ENCODE measurements around the gene GPC1.

GPC1 gene

DNA sequence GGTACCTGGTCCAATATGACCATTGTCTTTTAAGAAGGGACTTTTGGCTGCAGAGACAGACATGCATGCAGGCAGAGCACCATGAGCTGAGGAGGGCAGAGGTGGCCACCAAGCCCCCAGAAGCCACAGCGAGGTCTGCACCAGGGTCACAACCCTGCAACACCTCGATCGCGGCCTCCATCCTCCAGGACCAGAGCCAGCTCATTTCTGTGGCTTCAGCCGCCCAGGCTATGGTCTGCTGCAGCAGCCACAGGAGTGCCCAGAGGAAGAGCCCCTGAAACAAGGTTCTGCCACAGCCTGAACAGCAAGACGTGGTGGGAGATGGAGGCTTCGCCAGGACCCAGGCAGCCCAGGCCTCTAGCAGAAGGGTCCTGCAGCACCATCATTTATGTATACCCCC lies 68.4 kb downstream of the GPC1 start:
- TF ChIP-seq, protein P1, sequence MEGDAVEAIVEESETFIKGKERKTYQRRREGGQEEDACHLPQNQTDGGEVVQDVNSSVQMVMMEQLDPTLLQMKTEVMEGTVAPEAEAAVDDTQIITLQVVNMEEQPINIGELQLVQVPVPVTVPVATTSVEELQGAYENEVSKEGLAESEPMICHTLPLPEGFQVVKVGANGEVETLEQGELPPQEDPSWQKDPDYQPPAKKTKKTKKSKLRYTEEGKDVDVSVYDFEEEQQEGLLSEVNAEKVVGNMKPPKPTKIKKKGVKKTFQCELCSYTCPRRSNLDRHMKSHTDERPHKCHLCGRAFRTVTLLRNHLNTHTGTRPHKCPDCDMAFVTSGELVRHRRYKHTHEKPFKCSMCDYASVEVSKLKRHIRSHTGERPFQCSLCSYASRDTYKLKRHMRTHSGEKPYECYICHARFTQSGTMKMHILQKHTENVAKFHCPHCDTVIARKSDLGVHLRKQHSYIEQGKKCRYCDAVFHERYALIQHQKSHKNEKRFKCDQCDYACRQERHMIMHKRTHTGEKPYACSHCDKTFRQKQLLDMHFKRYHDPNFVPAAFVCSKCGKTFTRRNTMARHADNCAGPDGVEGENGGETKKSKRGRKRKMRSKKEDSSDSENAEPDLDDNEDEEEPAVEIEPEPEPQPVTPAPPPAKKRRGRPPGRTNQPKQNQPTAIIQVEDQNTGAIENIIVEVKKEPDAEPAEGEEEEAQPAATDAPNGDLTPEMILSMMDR (IDR thresholded peaks at IDR 0.05), result no peak
- Mint-ChIP-seq H3K27ac (no peak overlapping the region), H3K9me3 (no peaks in the 10 kb centered on the region), H3K27me3 (ENCODE audit: low read depth, poor library complexity) (peaks cover 2% of the 10 kb centered on the region), H3K4me1 (no peaks in the 10 kb centered on the region), H3K4me3 (no peak overlapping the region), H3K36me3 (ENCODE audit: low read depth) (peaks cover 1% of the 10 kb centered on the region)
- no peak for DNase-seq

DNA sequence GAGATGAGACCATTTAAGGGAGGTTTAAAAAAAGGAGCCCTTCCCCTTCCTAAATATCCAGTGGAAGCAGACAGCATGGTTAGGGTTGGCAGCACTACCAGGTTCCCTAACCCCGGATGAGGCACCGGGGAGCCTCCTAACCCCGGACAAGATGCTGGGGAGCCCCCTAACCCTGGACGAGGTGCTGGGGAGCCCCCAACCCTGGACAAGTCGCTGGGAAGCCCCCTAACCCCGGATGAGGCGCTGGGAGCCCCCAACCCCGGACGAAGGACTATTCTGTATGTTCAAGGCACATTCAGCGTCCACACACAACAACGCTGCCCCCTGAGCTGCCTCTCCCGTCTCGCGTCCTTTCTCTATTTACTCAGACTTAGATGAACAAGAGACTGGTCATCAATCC lies 70.4 kb downstream of the GPC1 start:
- no peaks in the 10 kb centered on the region for H3K4me1 Mint-ChIP-seq
- no peaks in the 10 kb centered on the region for H3K9me3 Mint-ChIP-seq
- H3K4me3 Mint-ChIP-seq, result no peak overlapping the region
- TF ChIP-seq, protein P1 (IDR thresholded peaks at IDR 0.05), result no peak
- H3K36me3 Mint-ChIP-seq (ENCODE audit: low read depth), result peaks cover 5% of the 10 kb centered on the region
- DNase-seq, result no peak
- H3K27me3 Mint-ChIP-seq (ENCODE audit: low read depth, poor library complexity), result peaks cover 9% of the 10 kb centered on the region
- H3K27ac Mint-ChIP-seq, result no peak overlapping the region

DNA sequence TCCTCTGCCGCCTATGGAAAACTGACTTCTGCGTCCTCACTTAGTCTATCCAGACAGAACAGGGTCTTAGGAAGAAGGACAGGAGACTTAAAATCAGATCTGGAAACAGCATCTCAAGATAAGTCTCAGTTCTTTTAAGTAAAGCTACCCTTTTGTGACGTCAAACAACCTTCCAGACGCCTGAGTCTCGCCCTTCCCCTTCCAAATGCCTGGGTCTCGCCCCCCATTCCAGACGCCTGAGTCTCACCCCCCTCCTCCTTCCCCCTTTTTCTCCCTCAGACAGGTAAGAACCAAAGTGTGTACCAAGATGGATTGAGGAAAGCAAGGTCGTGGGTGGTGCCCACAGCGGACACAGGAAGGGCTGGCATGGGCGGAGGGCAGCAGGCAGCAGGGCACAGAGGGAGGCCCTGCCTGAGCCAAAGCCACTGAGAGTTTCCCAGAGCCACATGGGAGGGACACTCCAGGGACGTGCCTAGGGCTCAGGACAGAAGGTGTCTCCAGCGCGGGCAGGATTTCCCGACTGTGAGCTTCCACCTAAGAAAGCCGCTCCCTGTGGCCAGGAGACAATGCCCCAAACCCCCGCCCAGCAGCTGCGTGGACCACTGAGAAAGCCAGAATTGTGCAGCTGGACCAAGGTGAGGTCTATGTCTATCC lies 71.1 kb downstream of the GPC1 start:
- TF ChIP-seq, protein P1 (IDR thresholded peaks at IDR 0.05), result no peak
- H3K27ac Mint-ChIP-seq, result no peak overlapping the region
- H3K9me3 Mint-ChIP-seq, result no peaks in the 10 kb centered on the region
- peaks cover 5% of the 10 kb centered on the region for H3K36me3 Mint-ChIP-seq (ENCODE audit: low read depth)
- no peaks in the 10 kb centered on the region for H3K4me1 Mint-ChIP-seq
- peaks cover 9% of the 10 kb centered on the region for H3K27me3 Mint-ChIP-seq (ENCODE audit: low read depth, poor library complexity)
- no peak for DNase-seq
- no peak overlapping the region for H3K4me3 Mint-ChIP-seq

DNA sequence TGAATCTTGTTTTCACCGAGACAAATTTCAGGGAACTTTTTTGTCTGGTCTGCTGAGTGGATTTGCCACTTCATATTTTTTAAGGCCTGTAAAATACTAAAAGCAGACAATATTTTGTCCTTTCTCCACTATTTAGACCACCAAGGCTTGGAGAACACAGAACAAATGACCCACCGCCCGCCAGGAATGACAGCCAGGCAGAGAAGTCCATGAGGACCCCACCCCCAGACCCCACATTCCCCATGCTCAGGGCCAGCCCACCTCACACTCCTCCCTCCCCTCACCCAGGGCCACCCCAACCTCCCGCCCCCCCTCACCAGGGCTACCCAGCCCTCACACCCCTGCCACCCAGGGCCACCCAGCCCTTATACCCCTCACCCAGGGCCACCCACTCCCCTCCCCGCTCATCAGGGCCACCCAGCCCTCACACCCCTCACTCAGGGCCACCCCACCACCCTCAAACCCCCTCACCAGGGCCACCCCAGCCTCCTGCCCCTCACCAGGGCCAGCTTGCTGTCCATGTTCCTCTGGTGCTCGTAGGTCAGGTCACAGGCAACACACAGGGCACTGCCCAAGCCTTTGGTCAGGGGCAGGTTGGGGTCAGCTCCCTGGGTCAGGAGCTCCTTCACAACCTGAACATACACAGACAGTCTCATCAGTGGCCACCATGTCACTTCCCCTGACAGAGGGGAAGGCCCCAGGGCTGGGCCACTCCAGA lies 71.8 kb downstream of the GPC1 start:
- peaks cover 5% of the 10 kb centered on the region for H3K36me3 Mint-ChIP-seq (ENCODE audit: low read depth)
- H3K27me3 Mint-ChIP-seq (ENCODE audit: low read depth, poor library complexity), result peaks cover 9% of the 10 kb centered on the region
- TF ChIP-seq, protein P1 (IDR thresholded peaks at IDR 0.05), result no peak
- H3K4me3 Mint-ChIP-seq, result no peak overlapping the region
- no peak for DNase-seq
- no peak overlapping the region for H3K27ac Mint-ChIP-seq
- H3K4me1 Mint-ChIP-seq, result no peaks in the 10 kb centered on the region
- no peaks in the 10 kb centered on the region for H3K9me3 Mint-ChIP-seq

DNA sequence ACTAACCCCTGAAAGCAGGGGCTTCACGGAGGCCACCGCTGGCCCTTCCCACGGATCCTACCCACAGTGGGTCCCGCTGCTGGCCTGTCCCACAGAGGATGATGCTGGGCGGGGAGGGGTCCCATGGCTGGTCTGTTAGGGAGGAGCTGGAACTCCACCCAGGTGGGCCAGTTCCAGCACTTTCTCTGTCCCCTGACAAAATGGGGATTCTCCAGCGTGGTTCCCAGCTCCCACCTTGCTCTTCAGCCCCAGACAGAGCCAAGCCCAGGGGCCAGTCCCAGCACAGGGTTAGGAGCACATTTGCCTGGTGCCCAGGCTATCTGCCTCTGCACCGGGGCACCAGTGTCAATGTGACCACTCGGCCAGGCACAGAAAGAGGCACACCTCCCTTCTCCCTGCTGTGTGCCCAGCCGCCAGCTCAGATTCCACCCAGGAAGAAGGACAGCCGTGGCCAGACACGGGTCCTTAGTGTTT lies 72.4 kb downstream of the GPC1 start:
- Mint-ChIP-seq H3K36me3 (ENCODE audit: low read depth) (peaks cover 5% of the 10 kb centered on the region), H3K27ac (no peak overlapping the region), H3K27me3 (ENCODE audit: low read depth, poor library complexity) (peaks cover 9% of the 10 kb centered on the region), H3K4me1 (no peaks in the 10 kb centered on the region), H3K9me3 (no peaks in the 10 kb centered on the region), H3K4me3 (no peak overlapping the region)
- DNase-seq, result no peak
- TF ChIP-seq, protein P1 (IDR thresholded peaks at IDR 0.05), result no peak
